ENCODE data around the gene OCIAD1. TPM values are rescaled to one million over a fixed set of nuclear protein-coding genes. Genes with fewer than 3 reads are reported as not detected.
A peak's percentile ranks its signal among the peaks of the same experiment; 100 is the strongest.
"Not testable (repeated sequence)": the region's sequence is repeated elsewhere in the genome, so short reads cannot be mapped to it uniquely, and the experiment has no call there.

The OCIAD1 gene, protein sequence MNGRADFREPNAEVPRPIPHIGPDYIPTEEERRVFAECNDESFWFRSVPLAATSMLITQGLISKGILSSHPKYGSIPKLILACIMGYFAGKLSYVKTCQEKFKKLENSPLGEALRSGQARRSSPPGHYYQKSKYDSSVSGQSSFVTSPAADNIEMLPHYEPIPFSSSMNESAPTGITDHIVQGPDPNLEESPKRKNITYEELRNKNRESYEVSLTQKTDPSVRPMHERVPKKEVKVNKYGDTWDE
- 172 and 188 TPM in 2 replicates for total RNA-seq (2014; rRNA removed; shearing (Covaris generic))

DNA sequence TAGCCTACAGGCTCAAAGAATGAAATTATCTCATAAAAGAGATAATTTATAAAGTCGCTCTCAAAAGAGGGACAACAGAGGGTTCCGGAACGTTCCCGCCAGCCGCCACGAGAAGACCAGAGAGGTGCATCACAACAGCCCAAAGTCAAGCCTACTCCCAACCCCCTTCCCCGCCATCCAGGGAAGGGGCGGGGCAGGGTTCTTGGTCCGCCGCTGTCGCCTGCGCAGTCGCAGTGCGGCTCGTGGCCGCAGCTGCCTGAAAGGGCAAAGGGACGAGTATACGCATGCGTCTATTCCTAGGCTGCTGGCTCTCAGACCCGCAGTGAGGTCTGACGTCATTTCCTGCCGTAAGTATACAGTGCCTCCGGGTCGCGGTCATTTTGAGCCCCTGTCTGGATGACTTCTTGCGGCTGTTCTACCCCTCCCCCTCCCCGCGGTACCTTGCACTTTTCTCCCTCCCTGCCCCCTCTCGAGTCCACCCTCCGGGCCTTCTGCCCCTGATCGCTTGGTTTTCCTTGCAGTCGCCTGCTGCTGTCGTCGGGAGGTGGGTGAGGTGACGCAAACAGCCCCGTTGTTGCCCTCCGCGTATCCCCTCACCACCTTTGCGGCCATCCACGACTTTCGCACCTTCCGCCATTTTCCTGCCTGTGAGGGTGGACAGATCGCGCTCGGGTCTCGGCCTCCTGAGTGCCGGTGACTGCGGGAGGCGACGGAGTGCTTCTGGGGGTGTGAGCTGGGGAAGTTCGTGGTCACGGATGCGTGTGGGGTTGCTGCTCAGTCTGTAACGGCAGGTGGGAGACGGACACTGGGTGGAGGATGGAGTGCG lies at the start of gene OCIAD1:
TSS of gene OCIAD1 (plus strand) at position 383 of the 826 bp plus-strand sequence. CDS start 1,537 bp downstream, outside the sequence.
- in situ Hi-C loops (cut with HindIII; ENCODE audit: low sequenced_read_pairs) = no loop called here
- DNase-seq (ENCODE audit: low spot score) = peak; percentile 99

DNA sequence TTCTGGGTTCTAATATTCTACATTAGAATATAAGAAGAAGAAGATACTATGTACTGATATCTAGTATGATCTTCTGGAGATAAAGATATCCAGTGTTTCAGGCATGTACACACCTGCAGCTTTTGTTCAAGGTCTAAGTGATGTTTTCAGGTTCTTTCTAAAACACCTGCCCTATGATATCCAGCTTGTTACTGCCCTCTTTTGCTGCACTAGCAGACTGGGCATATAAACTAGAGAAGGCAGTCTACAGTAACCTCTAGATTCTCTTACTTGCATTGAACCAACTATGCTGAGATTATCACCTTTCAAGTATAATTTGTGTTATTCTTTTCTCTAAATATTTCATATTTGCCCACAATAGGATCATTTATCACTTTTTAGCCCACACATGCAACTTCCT lies 48.9 kb upstream of the OCIAD1 start:
- DNase-seq (ENCODE audit: low spot score) = no peak
- in situ Hi-C loops (cut with HindIII; ENCODE audit: low sequenced_read_pairs) = no loop called here

DNA sequence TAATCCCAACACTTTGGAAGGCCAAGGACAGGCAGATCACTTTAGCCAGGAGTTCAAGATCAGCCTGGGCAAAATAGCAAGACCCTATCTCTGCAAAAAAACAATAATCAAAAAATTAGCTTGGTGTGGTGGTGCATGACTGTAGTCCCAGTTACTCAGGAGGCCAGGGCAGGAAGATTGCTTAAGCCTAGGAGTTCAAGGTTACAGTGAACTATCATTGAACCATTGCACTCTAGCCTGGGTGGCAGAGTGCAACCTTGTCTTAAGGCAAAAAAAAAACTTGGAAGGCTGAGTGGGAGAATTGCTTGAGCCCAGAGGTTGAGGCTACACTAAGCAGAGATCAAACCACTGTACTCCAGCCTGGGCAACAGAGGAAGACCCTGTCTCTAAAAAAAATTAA lies 45.6 kb upstream of the OCIAD1 start:
- in situ Hi-C loops (cut with HindIII; ENCODE audit: low sequenced_read_pairs) = no loop called here
- no peak for DNase-seq (ENCODE audit: low spot score)

DNA sequence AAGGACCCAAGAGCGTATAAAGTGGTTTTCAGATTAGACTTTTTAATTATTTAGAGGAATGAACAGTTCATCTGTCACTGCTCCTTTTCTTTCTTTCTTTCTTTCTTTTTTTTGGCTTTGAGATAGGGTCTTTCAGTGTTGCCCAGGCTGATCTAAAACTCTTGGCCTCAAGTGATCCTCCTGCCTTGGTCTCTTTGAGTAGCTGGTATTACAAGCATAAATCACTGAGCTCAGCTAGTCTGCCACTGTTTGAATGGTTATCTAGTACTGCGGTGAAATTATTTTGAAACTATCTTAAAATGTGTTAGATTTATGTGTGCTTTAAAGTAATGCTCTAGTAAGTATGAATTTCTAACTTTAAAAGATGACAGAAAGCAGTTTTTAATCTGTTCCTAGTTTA lies 44.3 kb upstream of the OCIAD1 start:
- DNase-seq (ENCODE audit: low spot score) = no peak
- in situ Hi-C loops (cut with HindIII; ENCODE audit: low sequenced_read_pairs) = no loop called here

DNA sequence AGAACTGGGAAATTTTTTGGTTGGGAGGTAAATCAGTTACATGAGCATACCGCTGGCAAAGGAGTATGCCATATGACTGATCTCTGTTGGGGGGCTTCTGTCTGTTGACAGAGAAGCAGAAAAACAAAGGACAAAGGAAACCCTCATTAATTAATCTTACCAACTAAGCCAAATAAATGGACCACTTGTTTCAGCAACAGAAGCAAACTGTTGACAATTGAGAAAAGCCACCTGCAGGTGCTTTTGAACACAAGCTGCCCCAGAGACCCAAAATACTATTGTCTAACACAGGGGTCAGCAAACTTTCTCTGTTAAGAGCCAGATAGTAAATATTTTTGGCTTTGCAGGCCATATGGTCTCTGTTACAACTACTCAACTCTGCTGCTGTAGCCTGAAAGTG lies 43.8 kb upstream of the OCIAD1 start:
- in situ Hi-C loops (cut with HindIII; ENCODE audit: low sequenced_read_pairs) = no loop called here
- no peak for DNase-seq (ENCODE audit: low spot score)

DNA sequence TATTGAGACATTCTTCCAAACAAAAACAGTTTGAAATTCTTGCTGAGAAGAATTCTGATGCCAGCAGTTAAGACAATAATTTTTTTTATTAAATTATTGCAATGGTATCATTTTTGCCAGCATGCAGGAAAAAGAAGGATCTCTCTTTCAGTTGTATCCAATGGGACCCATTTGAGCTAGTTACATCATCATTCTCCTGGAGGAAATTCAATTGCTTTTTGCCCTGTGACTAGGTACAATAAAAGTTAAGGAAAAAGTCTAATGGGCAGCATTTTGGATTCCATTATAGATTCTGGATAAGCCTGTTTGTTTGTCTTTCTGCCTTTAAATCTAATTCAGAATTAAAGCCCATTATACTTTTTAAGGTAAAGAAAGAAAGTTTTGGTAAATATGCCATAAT lies 40.3 kb upstream of the OCIAD1 start:
- in situ Hi-C loops (cut with HindIII; ENCODE audit: low sequenced_read_pairs) = no loop called here
- no peak for DNase-seq (ENCODE audit: low spot score)

DNA sequence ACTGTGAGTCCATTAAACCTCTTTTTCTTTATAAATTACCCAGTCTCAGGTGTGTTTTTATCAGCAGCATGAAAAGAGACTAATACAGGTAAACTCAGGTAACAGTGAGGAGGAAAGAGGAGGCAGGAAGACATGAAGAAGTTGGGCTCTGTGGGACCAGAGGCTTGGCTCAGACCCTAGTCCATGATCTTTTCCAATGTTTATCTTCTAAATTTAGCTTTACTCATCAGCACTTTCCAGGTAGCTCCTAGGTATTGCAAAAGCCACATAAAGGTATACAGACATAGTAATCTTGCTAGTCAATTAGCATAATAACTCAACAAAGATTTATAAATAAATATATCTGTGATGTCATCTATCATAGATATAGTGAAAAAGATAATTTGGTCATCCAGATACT lies 39.6 kb upstream of the OCIAD1 start:
- DNase-seq (ENCODE audit: low spot score) = no peak
- in situ Hi-C loops (cut with HindIII; ENCODE audit: low sequenced_read_pairs) = no loop called here

DNA sequence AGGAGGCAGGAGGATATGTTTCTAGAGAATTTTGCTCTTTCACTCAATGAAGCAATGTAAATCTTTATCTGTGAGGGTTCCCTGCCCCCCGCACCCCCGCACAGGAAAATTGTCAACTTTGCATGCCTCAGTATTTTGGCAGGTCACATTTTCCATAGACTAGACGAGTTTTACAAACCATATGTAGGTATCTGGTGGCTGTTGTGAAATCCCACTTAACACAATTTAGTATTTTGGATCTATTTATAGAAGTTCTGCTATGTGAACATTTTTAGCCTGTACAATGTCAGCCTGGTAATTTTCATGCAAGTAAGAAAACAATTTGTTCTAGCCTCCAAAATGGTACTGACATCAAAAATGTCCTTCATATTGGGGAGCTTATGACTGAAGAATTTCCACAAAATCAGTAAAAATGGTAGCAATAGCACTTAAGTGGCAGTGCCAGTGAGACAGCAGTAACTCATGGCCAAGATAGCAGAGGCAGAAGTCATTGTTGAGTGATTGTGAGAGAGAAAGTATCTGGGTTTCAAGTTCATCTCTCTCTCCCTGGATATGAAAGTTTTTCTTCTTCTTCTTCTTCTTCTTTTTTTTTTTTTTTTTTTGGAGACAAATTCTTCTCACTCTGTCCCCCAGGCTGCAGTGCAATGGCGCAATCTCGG lies 38.4 kb upstream of the OCIAD1 start:
- in situ Hi-C loops (cut with HindIII; ENCODE audit: low sequenced_read_pairs) = no loop called here
- no peak for DNase-seq (ENCODE audit: low spot score)

DNA sequence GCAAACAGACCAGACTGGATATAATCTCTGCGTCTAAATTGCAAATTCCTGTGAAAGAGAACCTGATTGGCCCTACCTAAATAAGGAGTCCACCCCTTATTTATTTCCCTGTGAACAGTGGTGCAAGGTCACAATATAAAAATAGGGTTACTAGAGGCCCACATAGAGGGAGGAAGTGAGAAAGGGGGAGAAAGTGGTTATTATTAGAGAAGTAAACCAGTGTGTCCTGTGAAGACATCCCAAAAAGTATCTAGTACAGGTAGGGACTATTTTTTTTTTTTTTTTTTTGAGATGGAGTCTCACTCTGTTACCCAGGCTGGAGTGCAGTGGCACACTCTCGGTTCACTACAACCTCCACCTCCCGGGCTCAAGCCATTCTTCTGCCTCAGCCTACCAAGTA lies 35.8 kb upstream of the OCIAD1 start:
- in situ Hi-C loops (cut with HindIII; ENCODE audit: low sequenced_read_pairs) = no loop called here
- DNase-seq (ENCODE audit: low spot score) = no peak

DNA sequence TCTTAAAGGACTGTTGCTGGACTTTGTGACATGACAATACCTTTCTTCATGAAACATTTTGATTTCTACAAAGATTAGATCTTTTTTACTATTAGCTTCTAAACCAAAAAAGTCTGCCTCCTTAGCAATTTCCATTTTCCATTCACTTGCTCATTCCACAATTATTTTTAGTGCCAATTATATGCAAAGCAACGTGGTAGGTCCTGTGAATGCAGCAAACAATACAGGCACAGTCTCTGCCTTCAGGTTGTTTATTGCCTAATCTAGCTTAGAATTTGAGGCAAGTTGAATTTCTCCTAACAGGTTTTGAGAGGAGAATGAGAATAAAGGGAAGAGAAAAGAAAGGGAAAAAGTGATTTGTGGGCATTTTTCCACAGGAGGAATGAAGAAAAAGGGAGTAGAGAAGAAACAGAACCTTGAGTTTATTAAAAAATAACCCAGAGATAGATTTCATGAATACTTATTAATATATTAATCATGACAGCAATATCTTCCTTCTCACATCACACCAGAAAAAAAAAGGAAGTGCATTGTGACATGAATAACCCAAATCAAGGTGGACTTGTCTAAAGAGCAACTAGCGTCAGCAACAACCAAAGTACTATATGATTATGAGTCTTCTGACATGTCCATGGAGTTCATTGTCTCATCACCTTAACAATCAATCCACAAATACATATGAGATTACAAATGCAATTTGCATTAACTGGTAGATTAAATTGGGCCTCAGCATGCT lies 34.5 kb upstream of the OCIAD1 start:
- in situ Hi-C loops (cut with HindIII; ENCODE audit: low sequenced_read_pairs) = no loop called here
- no peak for DNase-seq (ENCODE audit: low spot score)

DNA sequence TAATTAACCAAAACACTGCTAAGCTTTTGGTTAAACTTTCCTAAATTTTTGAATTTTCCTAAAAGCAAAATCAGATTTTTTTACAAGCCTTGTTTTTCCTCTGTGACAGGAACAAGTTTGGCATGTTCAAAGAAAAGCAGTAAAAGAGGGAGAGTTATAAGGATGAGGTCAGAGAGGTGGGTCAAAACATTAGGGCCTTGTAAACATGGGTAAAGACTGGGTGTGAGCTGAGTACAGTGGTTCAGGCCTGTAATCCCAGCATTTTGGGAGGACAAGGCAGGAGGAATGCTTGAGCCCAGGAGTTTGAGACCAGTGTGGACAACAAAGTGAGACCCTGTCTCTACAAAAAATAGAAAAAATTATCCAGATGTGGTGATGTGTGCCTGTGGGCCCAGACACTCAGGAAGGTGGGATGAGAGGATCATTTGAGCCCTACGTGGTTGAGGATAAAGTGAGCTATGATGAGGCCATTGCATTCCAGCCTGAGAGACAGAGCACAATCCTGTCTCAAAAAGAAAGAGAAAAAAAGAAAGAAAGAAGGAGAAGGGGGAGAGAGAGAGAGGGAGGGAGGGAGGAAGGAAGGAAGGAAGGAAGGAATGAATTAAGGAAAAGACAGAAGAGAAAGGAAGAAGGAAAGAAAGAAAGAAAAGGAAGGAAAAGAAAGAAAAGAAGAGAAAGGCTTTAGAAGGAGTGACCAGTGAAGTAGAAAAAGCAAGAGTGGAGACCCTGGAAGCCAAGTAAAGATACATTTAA lies 33.8 kb upstream of the OCIAD1 start:
- in situ Hi-C loops (cut with HindIII; ENCODE audit: low sequenced_read_pairs) = no loop called here
- no peak for DNase-seq (ENCODE audit: low spot score)

DNA sequence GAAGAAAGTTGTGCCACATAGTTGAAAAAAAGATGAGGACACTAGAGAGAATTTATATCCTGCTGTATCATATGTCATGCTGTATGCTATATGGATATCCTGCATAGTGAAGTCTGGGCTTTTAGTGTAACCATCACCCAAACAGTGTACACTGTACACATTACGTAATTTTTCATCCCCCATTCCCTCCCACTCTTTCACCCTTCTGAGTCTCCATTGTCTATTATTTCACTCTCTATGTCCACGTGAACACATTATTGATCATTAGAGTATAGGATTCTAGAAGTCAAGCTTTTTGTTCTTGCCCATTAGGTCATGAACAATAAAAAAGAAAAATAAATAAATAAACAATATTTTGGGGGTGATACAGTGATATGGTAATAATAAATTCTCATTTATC lies 32.8 kb upstream of the OCIAD1 start:
- no peak for DNase-seq (ENCODE audit: low spot score)
- in situ Hi-C loops (cut with HindIII; ENCODE audit: low sequenced_read_pairs) = no loop called here

DNA sequence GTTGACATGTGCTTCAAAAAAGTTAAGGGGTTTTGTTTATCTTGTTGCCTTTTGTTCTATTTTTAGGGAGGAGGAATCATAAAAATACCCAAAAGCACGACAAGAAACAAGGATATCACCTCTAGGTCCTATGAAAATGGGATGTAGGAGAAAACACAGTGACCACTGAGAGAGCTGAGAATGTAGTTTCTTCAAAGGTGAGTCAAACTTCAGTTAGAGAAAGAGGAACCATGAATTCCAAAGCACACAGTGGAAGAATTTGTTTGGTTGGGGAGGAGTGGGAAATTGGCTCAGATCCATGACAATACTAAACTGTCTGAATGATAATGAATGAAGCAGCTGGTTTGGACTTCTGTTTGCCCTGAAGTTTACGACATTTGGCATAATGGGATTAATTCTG lies 31.7 kb upstream of the OCIAD1 start:
- in situ Hi-C loops (cut with HindIII; ENCODE audit: low sequenced_read_pairs) = no loop called here
- DNase-seq (ENCODE audit: low spot score) = no peak

DNA sequence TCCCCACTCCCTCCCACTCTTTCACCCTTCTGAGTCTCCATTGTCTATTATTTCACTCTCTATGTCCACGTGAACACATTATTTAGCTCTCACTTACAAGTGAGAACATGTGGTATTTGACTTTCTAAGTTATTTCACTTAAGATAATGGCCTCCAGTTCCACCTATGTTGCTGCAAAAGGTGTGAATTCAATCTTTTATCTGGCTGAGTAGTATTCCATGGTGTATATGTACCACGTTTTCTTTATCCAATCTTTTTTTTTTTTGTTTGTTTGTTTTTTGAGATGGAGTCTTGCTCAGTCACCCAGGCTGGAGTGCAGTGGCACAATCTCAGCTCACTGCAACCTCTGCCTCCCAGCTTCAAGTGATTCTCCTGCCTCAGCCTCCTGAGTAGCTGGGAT lies 30.7 kb upstream of the OCIAD1 start:
- DNase-seq (ENCODE audit: low spot score); in situ Hi-C loops (cut with HindIII; ENCODE audit: low sequenced_read_pairs): not testable (repeated sequence)

DNA sequence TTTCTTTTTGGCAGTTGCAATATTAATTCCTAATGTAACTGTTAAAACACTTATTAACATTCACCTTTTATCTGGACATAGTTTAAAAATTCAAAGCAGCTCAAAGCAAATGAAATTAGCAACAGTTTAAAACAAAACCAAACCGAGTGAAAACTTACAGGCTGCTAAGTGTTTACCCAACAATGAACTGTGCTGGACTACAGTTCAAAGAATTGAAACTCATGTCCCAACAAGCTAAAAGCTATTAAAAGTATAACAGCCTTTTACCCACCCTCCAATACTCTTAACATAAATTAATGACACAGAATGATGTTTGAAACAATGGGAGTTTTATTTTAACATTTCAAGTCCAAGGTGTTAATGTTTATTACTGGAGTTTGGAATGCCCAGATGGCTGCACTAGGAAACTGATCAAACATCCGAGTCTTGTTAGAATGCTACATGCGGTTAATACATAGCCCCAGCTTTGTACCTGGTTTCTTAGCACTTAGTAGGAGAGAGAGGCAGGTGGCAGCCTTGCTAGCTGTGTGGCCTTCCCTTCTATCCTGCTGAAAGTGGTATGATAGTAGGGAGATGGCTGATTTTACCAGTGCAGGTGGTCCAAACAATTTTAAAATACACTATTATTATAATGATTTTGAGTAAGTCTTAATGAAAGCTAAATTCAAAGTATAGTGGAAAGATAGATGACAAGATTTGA lies 29.7 kb upstream of the OCIAD1 start:
- no peak for DNase-seq (ENCODE audit: low spot score)

DNA sequence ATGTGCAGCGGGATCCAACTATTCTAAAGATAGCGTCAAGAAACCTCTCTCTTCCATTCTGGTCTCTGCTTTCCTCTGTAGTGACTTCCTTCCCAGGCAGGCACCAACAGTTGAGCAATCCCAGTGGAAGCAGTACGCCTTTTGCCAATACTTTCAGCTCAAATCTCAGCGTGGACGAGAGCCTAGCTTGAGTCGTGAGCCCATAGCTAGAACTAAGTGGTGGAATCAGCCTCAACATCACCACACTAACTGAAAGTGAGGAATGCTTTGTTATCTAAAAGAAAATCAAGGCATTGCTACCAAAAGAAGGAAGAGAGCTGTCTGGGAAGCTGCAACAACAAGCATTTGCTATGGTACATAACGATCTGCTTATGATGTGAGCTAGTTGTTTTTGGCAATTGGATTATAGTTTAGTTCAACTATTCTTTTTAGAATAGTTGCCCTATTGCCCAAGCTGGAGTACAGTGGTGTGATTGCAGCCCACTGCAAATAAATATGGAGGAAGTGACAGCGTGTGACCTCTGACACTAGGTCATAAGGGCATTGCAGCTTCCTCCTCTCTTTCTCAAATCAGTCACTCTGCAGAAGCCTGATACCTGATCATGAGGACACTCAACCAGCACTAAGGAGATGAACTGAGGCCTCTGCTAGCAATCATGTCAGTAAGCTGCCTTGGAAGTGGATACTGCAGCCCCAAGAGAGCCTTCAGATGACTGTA lies 26.1 kb upstream of the OCIAD1 start:
- in situ Hi-C loops (cut with HindIII; ENCODE audit: low sequenced_read_pairs) = no loop called here
- DNase-seq (ENCODE audit: low spot score) = no peak

More for the DNA sequence above, 29.7 kb upstream of the OCIAD1 start:
- in situ Hi-C loops (cut with HindIII; ENCODE audit: low sequenced_read_pairs) = no loop called here

DNA sequence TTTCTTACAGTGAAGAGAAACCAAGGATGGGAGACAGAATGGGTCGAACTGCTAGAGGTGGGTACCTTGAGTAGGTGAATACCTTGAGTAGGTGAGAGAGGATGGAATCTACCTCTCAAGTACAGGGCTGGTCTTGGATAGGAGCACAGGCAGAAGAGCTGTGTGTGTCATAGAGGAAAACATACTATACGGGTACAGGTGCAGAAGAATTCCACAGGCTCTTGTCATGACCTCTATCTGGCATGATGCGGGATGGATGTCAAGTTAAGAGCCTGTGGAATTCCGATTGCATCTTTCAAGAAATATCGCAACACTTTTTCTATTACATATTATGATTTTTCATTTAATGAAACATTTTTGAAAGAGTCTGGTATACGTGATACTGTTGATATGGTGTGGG lies 18.0 kb upstream of the OCIAD1 start:
- in situ Hi-C loops (cut with HindIII; ENCODE audit: low sequenced_read_pairs) = no loop called here

DNA sequence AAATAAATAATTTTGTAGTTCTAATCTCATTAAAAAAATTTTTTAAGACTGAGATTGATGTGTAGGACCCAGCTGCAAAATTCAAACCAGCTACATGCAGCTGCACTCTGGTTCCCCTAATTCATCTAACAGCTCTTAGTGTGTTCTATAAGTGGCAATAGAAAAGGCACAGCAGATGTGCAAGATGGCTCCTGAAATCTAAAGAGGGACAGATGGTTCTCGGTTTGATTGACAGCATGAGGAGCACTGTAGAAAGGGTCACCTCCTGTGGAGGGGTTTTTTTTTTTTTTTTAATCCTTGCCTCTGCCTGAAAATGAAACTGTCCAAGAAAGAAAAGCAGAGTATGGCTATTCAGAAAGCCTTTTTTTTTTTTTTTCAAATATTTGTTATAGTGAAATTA lies 16.9 kb upstream of the OCIAD1 start:
- in situ Hi-C loops (cut with HindIII; ENCODE audit: low sequenced_read_pairs) = no loop called here
- no peak for DNase-seq (ENCODE audit: low spot score)

More for the DNA sequence above, 18.0 kb upstream of the OCIAD1 start:
- DNase-seq (ENCODE audit: low spot score) = no peak
